Cortex of kidney (tissue), 1 donor: Measurements from ENCODE around the gene BUB1.
"Not testable (repeated sequence)": the region's sequence is repeated elsewhere in the genome, so short reads cannot be mapped to it uniquely, and the experiment has no call there.

Experiments
- DNase-seq: peaks from one replicate; lab custom pipeline; 2025; lab: John Stamatoyannopoulos, UW

BUB1 gene

DNA sequence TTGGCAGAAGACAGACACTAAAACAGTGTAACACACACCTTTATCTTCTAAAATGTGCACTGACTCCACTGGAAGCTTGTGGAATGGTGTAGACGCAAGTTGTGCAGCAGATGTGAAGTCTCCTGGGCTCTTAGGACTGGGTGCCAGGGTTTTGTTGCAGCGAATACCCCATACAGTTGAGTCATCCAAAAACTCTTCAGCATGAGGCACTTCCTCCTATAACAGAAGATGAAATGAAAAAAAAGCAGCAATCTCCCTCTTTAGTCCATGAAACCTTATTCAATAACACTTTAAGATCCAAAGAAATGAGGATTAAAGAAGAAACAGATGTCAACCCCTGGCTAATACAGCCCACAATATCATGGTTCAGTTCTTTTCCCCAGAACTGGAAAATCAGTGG, 22.2 kb downstream of the BUB1 start:
- DNase-seq: no peak

DNA sequence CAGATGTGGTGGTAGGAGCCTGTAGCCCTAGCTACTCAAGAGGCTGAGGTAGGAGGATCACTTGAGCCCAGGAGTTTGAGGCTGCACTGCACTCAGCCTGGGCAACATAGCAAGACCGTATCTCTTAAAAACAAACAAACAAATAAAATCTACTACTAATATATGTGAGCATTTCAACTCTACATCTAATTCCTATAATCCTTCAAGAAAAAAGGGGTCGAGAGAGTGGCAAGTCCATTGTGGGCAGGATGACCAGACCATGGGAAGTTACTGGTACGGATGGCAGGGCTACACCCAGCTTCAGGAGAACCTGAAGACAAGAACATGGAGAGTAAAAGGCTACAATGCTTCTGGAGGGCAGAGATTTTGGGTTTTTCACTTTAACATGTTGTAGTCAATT, 24.0 kb downstream of the BUB1 start:
- no peak for DNase-seq

DNA sequence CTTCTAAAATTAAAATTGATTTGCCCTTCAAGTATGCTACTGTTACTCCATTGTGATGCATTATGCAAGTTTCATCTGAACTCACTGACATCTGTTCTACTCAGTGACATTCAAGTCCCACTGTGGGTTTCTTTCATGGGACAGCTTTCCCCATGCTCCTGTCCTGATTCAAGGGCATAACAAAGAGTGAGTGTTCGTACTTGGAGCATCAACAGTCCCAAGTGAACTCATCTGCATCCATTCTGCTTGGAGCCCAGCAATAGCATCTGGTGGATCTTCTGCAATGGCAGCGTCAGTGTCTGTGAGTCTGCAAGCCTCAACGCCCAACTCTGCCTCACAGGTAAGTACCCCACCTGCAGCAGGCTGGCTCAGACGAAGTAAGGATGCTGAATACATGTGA, 27.5 kb downstream of the BUB1 start:
- no peak for DNase-seq

DNA sequence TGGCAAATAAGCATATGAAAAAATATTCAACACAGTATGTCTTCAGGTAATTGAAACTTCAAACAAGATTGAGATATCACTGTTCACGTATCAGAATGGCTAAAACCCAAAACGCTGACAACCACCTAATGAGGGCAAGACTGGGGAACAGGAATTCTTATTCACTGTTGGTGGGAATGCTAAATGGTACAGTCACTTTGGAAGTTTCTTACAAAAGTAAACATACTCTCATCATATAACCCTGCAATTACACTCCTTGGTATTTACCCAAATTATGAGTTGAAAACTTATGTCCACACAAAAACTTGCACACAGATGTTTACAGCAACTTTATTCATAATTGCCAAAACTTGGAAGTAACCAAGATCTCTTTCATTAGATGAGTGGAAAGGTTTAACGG, 30.1 kb downstream of the BUB1 start:
- no peak for DNase-seq

DNA sequence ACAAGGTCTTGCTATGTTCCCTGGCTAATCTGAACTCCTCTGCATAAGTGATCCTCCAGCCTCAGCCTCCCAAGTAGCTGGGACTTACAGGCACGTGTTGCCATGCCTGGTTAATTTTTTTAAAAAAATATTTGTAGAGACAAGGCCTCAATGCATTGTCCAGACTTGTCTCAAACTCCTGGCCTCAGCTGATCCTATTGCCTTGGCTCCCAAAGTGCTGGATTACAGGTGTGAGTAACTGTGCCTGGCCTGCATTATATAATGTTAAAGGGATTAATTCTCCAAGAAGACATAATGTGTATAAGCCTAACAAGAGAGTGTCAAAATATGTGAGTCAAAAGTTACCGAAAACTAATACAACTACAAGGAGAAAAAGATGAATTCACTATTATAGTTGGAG, 32.2 kb downstream of the BUB1 start:
- DNase-seq: no peak

DNA sequence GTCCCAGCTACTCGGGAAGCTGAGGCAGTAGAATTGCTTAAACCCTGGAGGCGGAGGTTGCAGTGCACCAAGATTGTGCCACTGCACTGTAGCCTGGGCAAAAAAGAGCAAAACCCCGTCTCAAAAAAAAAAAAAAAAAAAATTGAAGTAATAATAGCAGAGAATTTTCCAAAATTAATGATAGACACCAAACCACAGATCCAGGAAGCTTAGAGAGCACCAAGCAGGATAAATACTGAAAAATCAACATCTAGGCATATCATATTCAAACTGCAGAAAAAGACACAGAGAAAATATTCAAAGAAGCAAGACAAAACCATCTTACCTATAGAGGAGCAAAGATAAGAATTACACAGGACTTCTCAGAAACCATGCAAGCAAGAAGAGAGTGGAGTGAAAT, 33.5 kb downstream of the BUB1 start:
- no peak for DNase-seq

DNA sequence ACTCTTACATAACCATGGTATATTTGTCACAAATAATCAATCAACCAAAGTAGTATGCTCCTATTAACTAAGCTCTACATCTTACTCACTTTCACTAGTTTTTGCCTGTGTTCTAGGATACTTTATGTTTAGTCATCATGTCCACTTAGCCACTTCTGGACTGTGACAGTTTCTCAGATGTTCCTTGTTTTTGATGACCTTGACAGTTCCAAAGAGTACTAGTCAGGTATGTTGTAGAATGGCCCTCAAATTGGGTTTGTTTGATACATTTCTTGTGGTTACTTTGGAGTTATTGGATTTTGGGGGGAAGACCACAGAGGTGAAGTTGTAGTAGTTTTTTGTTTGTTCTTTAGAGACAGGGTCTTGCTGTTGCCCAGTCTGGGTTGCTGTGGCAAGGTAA, 35.5 kb downstream of the BUB1 start:
- no peak for DNase-seq

DNA sequence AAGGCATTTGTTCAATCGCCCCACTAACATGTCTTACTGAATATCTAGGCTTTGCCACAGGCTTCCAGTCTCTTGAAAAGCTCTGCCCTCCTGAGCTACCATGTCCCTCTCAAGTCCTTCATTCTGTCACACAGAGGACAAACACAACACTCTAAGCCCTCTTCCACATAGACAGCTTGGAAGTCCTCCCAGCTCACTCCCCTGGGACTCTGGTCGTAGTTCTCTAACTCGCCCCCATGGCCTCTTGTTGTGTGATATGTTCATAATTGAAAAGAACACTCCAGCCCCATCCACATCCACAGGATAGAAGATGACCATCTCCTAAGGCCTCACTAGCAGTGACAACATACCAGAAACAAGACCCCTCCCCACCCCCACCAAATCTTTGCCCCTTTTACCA, 37.9 kb downstream of the BUB1 start:
- no peak for DNase-seq

DNA sequence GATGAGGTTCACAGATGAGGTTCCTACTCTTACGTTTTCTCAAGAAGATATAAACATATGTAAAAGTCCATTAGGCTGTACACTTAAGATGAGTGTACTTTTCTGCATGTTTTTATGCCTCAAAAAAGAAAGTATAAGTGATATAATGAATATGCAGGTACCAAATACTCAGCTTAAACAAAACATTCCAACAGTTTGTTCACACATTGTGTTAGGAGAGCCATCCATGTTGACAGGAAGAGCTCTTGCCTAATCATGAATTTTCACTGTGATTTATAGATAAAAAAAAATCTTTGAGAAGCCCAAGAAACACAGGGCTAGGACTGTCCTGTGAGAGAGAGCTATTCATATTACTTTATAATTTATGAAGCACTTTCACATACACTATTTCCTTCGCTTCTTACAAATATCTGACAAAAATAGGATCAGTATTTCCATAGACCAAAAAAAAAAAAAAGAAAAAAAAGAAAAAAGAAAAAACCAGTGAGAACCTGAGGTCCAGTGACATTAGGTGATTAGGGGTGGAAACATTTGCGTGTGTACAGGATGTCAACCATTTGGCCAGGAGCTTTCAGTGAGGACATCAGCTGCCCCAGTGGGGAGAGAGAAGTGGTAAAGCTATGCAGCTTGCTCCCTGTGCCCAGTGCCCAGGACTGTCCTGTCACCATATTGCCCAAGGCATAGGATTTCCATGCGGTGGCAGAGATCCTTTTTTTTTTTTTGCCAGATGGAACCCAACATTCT, 38.7 kb downstream of the BUB1 start:
- no peak for DNase-seq

DNA sequence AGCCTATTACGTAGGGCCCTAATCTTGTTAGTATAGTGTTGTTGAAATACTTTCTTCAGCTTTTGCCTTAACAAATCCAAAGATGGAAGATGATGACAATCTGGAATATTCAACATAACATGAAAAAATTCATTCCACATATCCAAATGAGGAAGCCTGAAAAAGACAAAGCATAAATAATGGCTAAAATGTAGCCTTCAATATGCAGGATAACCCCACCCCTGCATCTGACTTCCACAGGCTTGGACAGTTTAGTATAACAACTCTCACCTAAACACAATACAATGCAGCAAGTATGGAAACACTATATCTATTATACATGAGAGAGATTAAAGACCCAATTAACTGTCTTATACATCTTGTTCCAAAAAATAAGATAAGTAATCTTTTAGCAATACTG, 39.9 kb downstream of the BUB1 start:
- DNase-seq: no peak

DNA sequence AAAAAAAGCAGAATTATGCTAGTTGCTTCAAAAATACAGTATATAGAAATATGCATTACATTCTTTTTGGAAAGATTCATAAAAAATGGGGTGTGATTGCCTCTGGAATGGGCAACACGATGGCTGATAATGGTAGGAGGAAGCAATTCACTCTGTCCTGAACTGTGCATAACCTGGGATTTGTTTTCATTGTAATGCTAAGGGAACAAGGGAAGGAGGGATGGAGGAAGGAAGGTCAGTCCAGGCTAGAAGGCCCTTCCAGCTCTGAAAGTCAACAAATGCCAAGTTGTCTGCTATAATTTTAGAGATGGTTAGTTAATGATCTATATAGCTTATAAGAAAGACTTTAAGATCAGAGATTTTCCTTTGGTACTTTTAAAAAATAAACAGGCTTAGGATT, 40.8 kb downstream of the BUB1 start:
- DNase-seq: no peak

DNA sequence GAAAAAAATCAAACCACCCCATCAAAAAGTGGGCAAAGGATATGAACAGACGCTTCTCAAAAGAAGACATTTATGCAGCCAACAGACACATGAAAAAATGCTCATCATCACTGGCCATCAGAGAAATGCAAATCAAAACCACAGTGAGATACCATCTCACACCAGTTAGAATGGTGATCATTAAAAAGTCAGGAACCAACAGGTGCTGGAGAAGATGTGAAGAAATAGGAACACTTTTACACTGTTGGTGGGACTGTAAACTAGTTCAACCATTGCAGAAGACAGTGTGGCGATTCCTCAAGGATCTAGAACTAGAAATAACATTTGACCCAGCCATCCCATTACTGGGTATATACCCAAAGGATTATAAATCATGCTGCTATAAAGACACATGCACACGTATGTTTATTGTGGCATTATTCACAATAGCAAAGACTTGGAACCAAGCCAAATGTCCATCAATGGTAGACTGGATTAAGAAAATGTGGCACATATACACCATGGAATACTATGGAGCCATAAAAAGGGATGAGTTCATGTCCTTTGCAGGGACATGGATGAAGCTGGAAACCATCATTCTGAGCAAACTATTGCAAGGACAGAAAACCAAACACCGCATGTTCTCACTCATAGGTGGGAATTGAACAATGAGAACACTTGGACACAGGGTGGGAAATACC, 41.8 kb downstream of the BUB1 start:
- DNase-seq: not testable (repeated sequence)

DNA sequence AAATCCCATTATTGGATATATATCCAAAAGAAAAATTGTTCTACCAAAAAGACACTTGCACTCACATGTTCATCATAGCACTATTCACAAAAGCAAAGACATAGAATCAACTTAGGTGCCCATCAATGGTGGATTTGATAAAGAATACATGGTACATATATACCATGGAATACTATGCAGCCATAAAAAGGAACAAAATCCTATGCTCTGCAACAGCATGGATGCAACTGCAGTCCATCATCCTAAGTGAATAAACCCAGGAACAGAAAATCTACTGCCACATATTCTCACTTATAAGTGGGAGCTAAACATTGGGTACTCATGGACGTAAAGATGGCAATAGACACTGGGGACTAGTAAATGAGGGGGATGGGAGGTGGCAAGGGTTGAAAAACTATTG, 50.5 kb downstream of the BUB1 start:
- DNase-seq: not testable (repeated sequence)

DNA sequence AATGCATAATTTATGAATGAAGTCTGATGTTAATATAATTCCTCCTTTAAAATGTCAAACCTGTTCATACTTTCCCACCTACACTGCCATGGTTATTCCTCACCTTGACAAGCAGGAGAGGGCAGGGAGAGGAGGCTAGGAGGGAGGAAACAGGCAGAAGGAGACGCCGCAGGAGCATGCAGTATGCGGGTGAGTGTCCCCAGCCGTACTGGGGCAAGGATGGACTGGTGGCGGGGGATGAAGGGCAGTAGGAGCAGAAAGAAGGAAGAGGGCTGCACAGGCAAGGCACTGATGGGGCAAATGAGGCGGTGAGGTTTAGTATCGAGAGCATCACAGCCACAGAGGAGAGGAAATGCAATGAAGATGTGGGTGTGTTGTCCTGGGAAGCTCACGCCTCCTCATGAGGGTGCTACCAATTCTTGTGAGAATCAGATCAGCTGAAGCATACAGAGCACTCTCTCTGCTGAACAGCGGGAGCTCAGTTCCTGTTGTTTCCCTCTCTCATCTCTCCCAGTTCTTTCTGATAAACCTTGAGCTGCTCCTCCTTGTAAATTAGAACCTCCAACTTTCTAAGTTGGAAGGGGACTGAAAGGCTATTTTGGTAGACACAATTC, 58.4 kb downstream of the BUB1 start:
- DNase-seq: not testable (repeated sequence)

DNA sequence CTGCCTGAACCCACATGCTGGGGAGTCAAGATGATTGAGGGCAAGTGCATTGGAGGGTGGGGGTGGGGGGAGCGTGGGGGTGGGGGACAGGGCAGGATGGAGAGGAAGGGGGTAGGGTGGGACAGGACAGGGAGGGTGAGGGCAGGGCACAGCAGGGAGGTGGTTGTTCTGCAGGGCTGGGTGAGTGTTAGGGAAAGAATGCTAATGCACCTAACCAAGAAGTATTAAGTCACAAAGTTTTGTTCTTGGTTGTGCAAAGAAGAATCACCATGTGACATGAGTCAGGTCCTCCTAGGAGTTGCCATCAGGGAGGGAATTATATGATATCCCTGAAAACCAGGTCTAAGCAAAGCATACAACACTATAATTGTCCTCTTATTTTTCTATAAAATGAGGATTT, 63.9 kb downstream of the BUB1 start:
- not testable (repeated sequence) for DNase-seq

DNA sequence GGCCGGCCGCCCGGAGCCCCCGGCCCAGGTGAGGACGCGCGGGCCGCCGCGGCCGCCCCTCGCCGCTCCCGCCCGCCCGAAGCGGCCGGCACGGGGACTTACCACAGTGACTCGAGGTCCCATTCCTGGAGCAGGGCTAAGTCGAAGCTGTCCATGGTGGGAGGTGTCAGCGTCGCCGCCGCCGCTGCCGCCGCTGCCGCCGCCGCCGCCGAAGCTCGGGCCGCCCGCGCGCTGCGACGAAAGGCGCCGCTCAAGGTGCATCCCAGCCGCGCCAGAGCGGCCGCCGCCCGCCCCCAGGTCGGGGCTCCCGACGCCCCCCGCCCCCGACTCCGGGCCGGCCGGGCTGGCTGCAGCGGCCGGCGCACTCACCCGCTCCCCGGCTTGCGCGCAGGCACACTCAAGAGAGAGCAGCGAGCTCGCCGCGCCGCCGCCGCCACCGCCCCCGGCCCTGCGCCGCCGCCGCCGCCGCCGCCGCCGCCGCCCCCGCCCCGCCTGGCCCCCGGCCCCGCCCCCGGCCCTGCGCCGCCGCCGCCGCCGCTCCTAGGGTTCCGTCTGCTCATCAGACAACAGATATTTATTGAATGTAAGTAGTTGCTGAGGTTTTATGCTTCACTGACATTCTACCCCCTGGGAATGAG, 67.1 kb downstream of the BUB1 start:
- not testable (repeated sequence) for DNase-seq

DNA sequence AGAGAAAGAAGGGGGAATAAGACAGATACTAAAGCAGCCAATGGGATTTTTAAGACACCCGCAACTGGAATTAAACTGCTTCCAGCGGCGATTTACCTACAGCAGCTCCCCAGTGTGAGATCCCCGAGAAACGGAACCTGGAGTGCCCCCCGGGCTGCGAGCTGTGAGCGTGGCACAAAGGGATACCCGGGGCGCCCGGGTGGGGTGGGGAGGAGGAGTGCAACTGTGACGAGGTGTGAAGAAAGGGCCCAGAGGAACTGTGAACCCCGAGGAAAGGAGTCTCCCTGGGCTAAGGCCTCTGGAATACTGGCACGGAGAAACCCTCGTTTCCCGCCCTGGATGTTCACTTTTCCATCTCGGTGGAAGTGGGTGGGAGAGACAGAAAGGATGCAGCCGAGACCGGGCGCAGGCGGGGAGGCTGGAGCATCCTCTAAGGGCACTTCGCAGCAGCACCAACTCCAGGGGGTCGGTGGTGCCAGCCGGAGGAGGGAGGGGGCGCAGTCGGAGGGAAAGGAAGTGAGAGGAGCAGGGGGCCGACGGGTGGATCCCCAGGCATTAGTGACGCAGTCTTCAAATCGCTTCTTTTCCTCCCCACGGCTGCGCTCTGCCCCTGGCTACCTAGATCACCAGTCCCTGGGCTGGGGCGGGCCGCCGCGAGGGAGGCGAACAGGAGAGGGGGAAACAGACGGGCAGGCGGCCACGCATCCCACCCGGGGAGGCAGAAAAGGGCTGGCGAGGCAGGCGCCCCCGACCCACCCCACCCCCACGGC, 67.8 kb downstream of the BUB1 start:
- DNase-seq: not testable (repeated sequence)

DNA sequence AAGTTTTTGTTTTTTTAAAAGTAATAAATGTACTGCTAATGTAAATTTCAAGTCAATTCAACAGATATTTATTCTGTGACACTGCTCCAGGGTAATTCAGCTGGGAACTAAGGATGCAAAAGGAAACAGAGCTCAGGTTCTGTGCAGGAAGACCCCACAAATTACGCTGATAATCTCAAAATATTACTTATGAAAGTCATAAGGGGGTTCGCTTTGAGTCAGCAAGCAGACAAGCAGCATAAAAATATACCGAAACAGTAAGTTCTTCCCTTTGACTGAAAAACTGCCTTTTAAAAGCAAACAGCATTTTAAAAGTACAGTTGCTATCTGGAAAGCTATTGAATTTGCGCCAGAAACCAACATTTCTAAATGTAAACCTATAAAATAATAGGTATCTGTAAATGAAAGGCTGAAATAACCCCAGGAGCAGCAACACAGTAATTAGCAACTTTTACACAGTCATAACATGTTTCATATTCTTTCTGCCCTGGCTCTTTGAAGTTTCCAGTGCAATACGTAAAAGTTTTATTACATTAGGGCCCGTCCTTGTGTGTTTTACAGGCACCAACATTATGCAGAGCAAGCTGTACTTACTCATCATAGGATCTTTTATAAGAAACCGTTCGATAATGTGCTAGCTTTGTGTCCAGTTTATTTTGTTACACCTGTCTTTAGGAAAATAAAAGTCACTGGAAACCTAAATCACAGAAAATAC, 68.9 kb downstream of the BUB1 start:
- not testable (repeated sequence) for DNase-seq

DNA sequence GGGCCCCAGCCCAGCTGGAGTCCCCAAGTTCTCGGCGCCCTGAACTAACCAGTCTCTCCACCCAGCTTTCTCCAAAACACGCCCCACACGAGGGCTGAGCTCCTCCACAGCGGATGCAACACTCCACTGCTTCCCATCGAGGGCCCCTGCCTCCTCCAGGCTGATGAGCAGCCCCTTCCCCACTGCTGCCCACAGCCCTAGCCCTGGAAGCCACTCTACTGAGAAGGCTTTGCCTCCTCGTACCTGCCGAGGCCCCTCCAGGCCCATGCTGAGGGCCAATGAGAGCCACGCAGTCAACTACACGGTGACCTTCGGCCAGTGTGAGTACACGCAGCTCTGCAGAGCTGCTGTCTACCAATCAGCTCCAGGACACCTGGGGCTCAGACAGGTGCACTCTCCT, 72.8 kb downstream of the BUB1 start:
- not testable (repeated sequence) for DNase-seq

DNA sequence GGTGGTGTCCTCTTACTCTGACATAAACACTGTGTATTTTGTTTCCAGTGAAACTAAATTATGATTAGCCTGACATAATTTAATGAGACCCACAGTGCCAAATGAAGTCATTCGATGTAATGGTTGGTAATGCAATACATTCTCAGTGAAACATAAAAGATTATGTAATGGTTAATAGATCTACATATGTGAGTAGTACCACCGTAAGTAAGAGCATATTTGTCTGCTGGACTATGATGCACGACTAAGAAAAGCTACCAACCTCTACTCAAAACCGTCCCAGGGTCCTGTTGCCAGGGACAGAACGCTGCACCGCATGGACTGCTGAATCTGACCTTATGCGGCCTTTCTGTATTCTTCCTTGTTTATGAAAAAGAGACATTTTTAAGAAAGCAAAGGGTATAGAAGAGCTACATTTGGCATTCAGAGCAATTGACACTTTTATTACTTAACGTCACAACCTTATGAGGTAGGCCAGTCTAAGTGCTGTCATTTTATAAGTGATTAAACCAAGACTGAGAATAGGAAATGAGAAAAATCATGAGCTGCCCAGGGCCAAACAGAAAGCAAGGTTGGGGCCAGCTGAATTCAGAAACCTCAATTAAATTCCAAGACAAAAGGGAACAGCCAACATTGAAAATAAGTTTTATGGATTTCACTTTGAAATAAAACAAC, 73.8 kb downstream of the BUB1 start:
- not testable (repeated sequence) for DNase-seq

DNA sequence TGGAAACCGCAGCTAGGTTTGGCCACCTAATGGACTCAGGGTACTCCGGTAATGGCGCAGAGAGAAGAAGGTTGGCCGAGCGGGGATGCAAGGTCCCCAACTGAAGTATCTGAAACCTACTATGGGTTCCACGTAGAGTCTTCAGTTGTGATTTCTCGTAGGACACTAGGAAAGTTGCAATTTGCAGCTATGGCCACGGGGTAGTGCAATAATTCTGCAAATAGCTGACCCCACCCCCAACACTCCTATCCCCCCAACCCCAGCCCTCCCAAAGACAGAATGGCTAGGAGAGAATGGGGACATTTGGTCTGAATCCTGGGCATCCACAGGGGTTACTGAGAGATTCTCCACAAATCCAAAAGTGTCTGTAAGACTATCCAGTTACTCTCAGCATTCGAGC, 75.7 kb downstream of the BUB1 start:
- not testable (repeated sequence) for DNase-seq
